ENCODE measurements around the gene BMPR1B. TPM values are rescaled to one million over a fixed set of nuclear protein-coding genes. Genes with fewer than 3 reads are reported as not detected.
"Not testable (repeated sequence)": the region's sequence is repeated elsewhere in the genome, so short reads cannot be mapped to it uniquely, and the experiment has no call there.

Gene BMPR1B
- total and polyA plus RNA-seq, 9 of the 15 experiments (the other 6 are each of a cell fraction or from before 2014, with no cell fraction given): 0.01 TPM; not detected in 8

GRCh38 chr4:94841166-94841863 is 83.6 kb downstream of the BMPR1B start:
- CTCF ChIA-PET (ENCODE audit: low intra/inter-chr PET ratio); DNase-seq (ENCODE audit: extremely low read depth in 1 of 4, low spot score in 3 of 4); H4K20me1 ChIP-seq (replicated peaks; ENCODE audit: control insufficient read depth, insufficient read depth, low read length); in situ Hi-C loops (cut with MboI); H3K79me2 ChIP-seq (ENCODE audit: control insufficient read depth, insufficient read depth, low read length); H3K36me3 ChIP-seq (ENCODE audit: control insufficient read depth, insufficient read depth, low read length); H3K9me1 ChIP-seq (ENCODE audit: control insufficient read depth, insufficient read depth, low read length); H3K27ac ChIP-seq (ENCODE audit: extremely low read depth, low read depth, low read length); FAIRE-seq; H3K4me1 ChIP-seq (replicated peaks in 1 of 2; ENCODE audit: control insufficient read depth in 2 of 2, insufficient read depth in 2 of 2, low read length in 2 of 2); H3K9me3 ChIP-seq (replicated peaks; ENCODE audit: control insufficient read depth, insufficient read depth, low read depth, low read length); H3K27me3 ChIP-seq (ENCODE audit: control insufficient read depth in 2 of 2, insufficient read depth in 2 of 2, low read length in 2 of 2); intact Hi-C loops (cut with micrococcal nuclease): not testable (repeated sequence)
- Histone ChIP-seq H3K4me2 (ENCODE audit: insufficient read depth, low read length) (peak overlapping the region; percentile 64), H2AFZ (ENCODE audit: low read depth, low read length) (peak overlapping the region; percentile 96), H3K4me3 (peak overlapping the region; percentile 33), H3K9ac (ENCODE audit: insufficient read depth in 1 of 2, low read depth in 2 of 2, low read length in 2 of 2) (peak overlapping the region in 1 of 2 experiments; percentile 30; a peak in 2 of 4 replicates)
- POLR2A ChIA-PET: interaction anchor here (0.7 to 1.0 kb wide), 2 partner anchors 9 to 32 kb away, joined by 3 read pairs; no protein-coding TSS in a partner anchor
- 3% methylated on average over 24 of the region's 29 CpGs for WGBS (ENCODE audit: insufficient coverage, low coverage, missing lambda C conversion rate)
- BruUV-seq (replicated peaks): TSS peak; percentile 76
- peak; percentile 45 for ATAC-seq
- TF ChIP-seq NRF1 (conservative IDR thresholded peaks at IDR 0.05 in 1 of 2, IDR thresholded peaks at IDR 0.05 in 1 of 2) (peak in 1 of 2 experiments; percentile 20; a peak in 1 of 4 replicates), SMAD4 (CRISPR knock-in tag; conservative IDR thresholded peaks at IDR 0.05) (0 out of 2 replicates have a peak, but pooled peaks have one; percentile 21), MAZ (CRISPR knock-in tag; conservative IDR thresholded peaks at IDR 0.05 in 1 of 2, IDR thresholded peaks at IDR 0.05 in 1 of 2) (0 out of 4 replicates have a peak, but pooled peaks of 1 of the 2 experiments have one; percentile 21), POLR2A (conservative IDR thresholded peaks at IDR 0.05) (peak; percentile 55), MNT (conservative IDR thresholded peaks at IDR 0.05) (0 out of 4 replicates have a peak, but pooled peaks of 1 of the 2 experiments have one; percentile 12), ATF7 (IDR thresholded peaks at IDR 0.05) (0 out of 2 replicates have a peak, but pooled peaks have one; percentile 31), SUPT5H (IDR thresholded peaks at IDR 0.05) (peak; percentile 53; the same call in 1 of the 2 replicates), FOXK2 (conservative IDR thresholded peaks at IDR 0.05 in 1 of 2, IDR thresholded peaks at IDR 0.05 in 1 of 2; ENCODE audit: low read depth in 2 of 2) (peak; percentile 59 to 84), ZBTB17 (CRISPR knock-in tag; IDR thresholded peaks at IDR 0.05) (peak; percentile 39; the same call in 1 of the 2 replicates), YY1 (IDR thresholded peaks at IDR 0.05; ENCODE audit: borderline replicate concordance in 1 of 3, control insufficient read depth in 1 of 3, extremely low read depth in 1 of 3, insufficient read depth in 3 of 3, insufficient read length in 1 of 3, insufficient replicate concordance in 2 of 3, low read depth in 1 of 3, low read length in 2 of 3) (peak in 1 of 3 experiments; percentile 20), TAF9B (IDR thresholded peaks at IDR 0.05; ENCODE audit: partially characterized antibody) (peak; percentile 60), L3MBTL2 (IDR thresholded peaks at IDR 0.05) (0 out of 2 replicates have a peak, but pooled peaks have one; percentile 19), RBFOX2 (IDR thresholded peaks at IDR 0.05; ENCODE audit: low read depth, low read length) (0 out of 2 replicates have a peak, but pooled peaks have one; percentile 31), NFRKB (IDR thresholded peaks at IDR 0.05; ENCODE audit: low read depth) (peak; percentile 78; the same call in 1 of the 2 replicates), PHF20 (IDR thresholded peaks at IDR 0.05; ENCODE audit: partially characterized antibody) (peak; percentile 57), POLR2H (tag; IDR thresholded peaks at IDR 0.05; ENCODE audit: low read depth) (0 out of 2 replicates have a peak, but pooled peaks have one; percentile 27), EP400 (IDR thresholded peaks at IDR 0.05) (peak; percentile 47; the same call in 1 of the 2 replicates), POLR2G (IDR thresholded peaks at IDR 0.05; ENCODE audit: low read depth, low read length) (0 out of 2 replicates have a peak, but pooled peaks have one; percentile 30), CTBP1 (IDR thresholded peaks at IDR 0.05; ENCODE audit: borderline replicate concordance) (peak; percentile 28; the same call in 1 of the 2 replicates), RB1 (IDR thresholded peaks at IDR 0.05; ENCODE audit: low read depth) (0 out of 2 replicates have a peak, but pooled peaks have one; percentile 44), CXXC5 (CRISPR knock-in tag; IDR thresholded peaks at IDR 0.05) (0 out of 2 replicates have a peak, but pooled peaks have one; percentile 13)
